Hematopoietic multipotent progenitor cell treated with erythropoietin and hydrocortisone succinate and interleukin-3 and kit ligand, for 17 days (in vitro differentiated cells): ENCODE results near the gene PIAS1.

ENCODE experiments used
- DNase-seq: peaks from one replicate; pipeline ENCODE4 v3.0.0-alpha.2; 2015; ENCODE audit warnings: low spot score

The PIAS1 gene

GRCh38 chr15:68062946-68063465, 8.9 kb downstream of the PIAS1 start:
- DNase-seq, result no peak

GRCh38 chr15:68063606-68064005, 9.5 kb downstream of the PIAS1 start:
- DNase-seq, result no peak

GRCh38 chr15:68073576-68074288, 19.6 kb downstream of the PIAS1 start:
- no peak for DNase-seq

GRCh38 chr15:68075764-68076385, 21.8 kb downstream of the PIAS1 start:
- DNase-seq, result no peak

- DNase-seq, result no peak
These were observed 24.2 kb downstream of the PIAS1 start for GRCh38 chr15:68078365-68078764.

GRCh38 chr15:68080334-68080733, 26.2 kb downstream of the PIAS1 start:
- DNase-seq, result no peak

GRCh38 chr15:68080783-68081182, 26.7 kb downstream of the PIAS1 start:
- DNase-seq, result no peak

- no peak for DNase-seq
These were observed 27.9 kb downstream of the PIAS1 start for GRCh38 chr15:68081869-68082505.

- no peak for DNase-seq
These were observed 28.6 kb downstream of the PIAS1 start for GRCh38 chr15:68082735-68083134.

GRCh38 chr15:68083463-68083862, 29.3 kb downstream of the PIAS1 start:
- no peak for DNase-seq

GRCh38 chr15:68085052-68085451, 30.9 kb downstream of the PIAS1 start:
- DNase-seq, result no peak

GRCh38 chr15:68091743-68092142, 37.6 kb downstream of the PIAS1 start:
- no peak for DNase-seq

- no peak for DNase-seq
These were observed 42.0 kb downstream of the PIAS1 start for GRCh38 chr15:68096099-68096498.

GRCh38 chr15:68097029-68097428, 42.9 kb downstream of the PIAS1 start:
- no peak for DNase-seq

- DNase-seq, result no peak
These were observed 44.4 kb downstream of the PIAS1 start for GRCh38 chr15:68098465-68098864.

- DNase-seq, result no peak
These were observed 46.1 kb downstream of the PIAS1 start for GRCh38 chr15:68100194-68100593.

- DNase-seq, result no peak
These were observed 49.5 kb downstream of the PIAS1 start for GRCh38 chr15:68103603-68104002.

- DNase-seq, result no peak
These were observed 52.5 kb downstream of the PIAS1 start for GRCh38 chr15:68106656-68107055.

- DNase-seq, result no peak
These were observed 53.0 kb downstream of the PIAS1 start for GRCh38 chr15:68107142-68107541.

- no peak for DNase-seq
These were observed 58.6 kb downstream of the PIAS1 start for GRCh38 chr15:68112706-68113105.

GRCh38 chr15:68113273-68113672, 59.2 kb downstream of the PIAS1 start:
- no peak for DNase-seq

GRCh38 chr15:68113751-68114150, 59.6 kb downstream of the PIAS1 start:
- DNase-seq, result no peak

GRCh38 chr15:68114356-68114755, 60.2 kb downstream of the PIAS1 start:
- DNase-seq, result peak; percentile 30
